HG03139 (cell line): Measurements from ENCODE around the gene WDR36.
"Not testable (repeated sequence)": the region's sequence is repeated elsewhere in the genome, so short reads cannot be mapped to it uniquely, and the experiment has no call there.

Source experiments
- ATAC-seq: cut with Tn5 transposase; IDR thresholded peaks from one replicate; pipeline ENCODE4 v1.9.1; 2021; ENCODE audit not compliant: unreplicated experiment

WDR36 gene

GRCh38 chr5:111134864-111135263 lies 42.7 kb downstream of the WDR36 start:
- ATAC-seq = no peak

DNA sequence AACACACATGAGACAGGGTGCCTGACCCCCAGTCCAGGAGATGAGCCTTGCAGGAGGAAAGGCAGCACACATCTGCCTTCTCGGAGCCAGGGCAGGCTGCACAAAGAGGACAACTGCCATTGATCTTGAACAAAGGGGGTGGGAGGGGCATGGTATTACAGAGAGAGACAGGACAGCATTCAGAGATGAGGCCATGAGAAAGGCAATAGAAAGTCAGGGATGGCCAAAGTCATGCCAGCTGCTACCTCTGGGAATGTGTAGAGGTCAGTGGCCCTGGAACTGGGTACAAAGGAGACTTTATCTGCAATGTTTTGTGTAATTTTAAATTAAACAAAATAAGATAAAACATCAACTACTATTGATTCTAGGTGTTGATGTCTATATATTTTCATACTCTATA lies 43.2 kb downstream of the WDR36 start:
- ATAC-seq = no peak

- ATAC-seq = no peak
These were observed 43.8 kb downstream of the WDR36 start for GRCh38 chr5:111135946-111136345.

DNA sequence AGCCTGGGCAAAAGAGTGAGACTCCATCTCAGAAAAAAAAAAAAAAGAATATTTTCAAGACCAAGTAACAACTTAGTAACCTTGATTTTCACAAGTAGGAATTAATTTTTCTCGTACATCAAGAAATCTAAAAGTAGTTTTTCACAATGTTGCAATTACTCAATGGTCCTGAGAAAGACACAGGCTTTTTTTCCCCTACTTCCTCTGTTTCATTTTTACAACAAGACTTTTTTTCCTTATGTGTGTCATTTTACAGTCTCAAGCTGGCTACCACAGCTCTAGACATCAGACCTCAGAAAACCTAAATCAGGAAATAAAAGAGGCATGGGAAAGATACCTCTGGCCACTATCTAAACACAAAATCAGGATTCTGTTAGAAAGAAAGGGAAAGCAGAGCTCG lies 45.9 kb downstream of the WDR36 start:
- no peak for ATAC-seq

GRCh38 chr5:111141471-111141870 lies 49.3 kb downstream of the WDR36 start:
- ATAC-seq = not testable (repeated sequence)

DNA sequence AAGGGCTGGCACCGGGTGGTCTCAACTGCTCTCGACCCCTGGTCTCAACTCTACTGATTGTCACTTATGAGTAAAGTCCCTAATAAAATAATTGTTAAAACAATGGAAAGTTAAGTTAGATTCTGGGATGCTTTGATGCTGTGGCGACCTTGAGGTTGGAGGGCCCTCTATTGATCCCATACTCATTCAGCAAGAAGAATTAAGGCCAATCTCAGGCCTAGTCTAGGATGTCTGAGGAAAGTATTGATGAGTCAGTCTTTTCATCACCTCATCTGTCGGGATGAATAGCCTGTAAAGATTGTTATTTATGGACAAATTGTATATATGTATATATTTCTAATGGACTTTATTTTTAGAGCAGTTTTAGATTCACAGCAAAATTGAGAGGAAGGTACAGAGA lies 50.8 kb downstream of the WDR36 start:
- no peak for ATAC-seq

GRCh38 chr5:111143910-111144309 lies 51.8 kb downstream of the WDR36 start:
- ATAC-seq = no peak

GRCh38 chr5:111144352-111144930 lies 52.3 kb downstream of the WDR36 start:
- ATAC-seq = peak; percentile 92

- no peak for ATAC-seq
These were observed 53.9 kb downstream of the WDR36 start for GRCh38 chr5:111146053-111146452.

- ATAC-seq = no peak
These were observed 55.4 kb downstream of the WDR36 start for GRCh38 chr5:111147502-111147901.

DNA sequence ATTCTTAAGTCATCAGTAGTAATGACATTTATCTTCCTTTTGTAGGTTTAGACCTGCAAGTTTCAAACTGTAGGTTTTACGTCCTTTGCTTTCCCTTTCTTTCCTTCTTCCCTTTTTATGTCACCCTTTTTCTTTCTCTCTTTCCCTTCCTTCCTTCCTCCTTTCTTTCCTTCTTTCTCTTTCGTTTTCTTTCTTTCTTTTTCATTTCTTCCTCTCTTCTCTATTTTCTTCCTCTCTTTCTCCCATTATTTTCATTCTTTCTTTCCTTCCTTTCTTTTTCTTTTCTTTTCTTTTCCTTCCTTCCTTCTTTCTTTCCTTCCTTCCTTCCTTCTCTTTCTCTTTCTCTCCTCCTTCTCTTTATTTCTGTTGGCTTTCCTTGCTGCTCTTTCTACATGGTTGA lies 59.9 kb downstream of the WDR36 start:
- no peak for ATAC-seq

DNA sequence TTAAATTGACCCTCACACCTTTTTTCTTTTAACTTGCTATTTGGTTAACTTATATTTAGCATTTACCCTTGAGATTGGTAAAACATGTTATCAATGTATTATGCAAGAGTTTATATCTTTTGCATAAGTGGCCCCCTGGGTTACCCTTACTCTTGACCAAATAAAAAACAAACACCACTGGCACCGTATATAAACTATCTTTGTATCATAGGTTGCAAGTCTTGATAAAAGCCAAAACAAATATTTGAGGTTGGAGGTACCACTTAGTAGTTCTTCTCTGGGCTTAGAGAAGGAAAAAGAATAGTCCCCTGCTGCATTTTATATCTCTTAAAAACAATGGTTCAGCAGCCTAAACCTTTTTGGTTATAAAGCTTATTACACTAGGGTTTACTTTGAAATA lies 61.3 kb downstream of the WDR36 start:
- ATAC-seq = no peak

DNA sequence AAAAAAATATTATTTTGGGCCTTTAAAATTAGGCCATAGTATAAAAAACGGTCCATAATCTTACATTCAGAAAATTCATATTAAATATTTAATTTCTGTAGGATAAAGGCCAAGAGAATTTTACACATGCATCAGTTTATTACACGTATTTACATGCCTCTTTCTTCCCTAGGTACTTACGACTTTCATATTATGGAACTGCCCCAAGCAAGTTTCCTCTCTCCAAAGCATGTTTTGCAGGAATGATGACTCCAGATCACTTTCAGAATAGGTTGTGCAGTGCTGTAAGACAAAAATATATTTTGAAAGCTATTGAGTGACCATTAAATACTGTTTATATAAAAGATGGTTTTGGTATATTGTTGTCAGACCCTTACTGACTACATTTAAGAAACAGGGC lies 61.8 kb downstream of the WDR36 start:
- ATAC-seq = no peak

- ATAC-seq = no peak
These were observed 66.1 kb downstream of the WDR36 start for GRCh38 chr5:111158105-111158744.

DNA sequence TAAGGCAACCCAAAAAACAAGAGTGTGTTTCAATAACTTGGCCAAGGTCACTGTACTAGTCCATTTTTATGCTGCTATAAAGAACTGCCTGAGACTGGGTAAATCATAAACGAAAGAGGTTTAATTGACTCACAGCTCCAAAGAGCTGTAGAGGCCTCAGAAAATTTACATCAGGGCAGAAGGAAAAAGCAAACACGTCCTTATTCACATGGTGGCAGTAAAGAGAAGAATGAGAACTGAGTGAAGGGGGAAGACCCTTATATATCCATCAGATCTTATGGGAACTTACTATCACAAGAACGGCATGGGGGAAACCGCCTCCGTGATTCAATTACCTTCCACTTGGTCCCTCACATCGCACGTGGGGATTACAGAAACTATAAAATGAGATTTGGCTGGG lies 67.7 kb downstream of the WDR36 start:
- ATAC-seq = no peak

- ATAC-seq = no peak
These were observed 70.9 kb downstream of the WDR36 start for GRCh38 chr5:111163000-111163399.

- ATAC-seq = no peak
These were observed 72.9 kb downstream of the WDR36 start for GRCh38 chr5:111165058-111165457.

DNA sequence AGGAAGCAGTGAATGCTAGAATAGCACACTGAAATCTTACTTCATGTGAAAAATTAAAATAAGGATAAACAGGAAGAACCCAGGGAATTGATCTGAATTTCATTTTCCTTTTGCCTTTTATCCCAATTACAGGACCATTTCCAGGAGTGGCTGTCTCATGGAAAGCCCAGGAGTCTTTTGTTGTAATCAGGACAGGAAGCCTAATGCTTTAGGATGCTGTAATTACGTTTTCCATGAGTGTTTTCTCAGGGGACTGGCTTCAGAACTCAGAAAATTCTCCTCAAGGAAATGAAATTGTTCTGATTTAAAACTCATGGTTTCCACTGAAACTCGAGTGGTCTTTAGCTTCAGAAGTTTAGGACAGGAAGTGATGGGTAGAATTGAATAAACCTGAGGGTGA lies 75.4 kb downstream of the WDR36 start:
- no peak for ATAC-seq

DNA sequence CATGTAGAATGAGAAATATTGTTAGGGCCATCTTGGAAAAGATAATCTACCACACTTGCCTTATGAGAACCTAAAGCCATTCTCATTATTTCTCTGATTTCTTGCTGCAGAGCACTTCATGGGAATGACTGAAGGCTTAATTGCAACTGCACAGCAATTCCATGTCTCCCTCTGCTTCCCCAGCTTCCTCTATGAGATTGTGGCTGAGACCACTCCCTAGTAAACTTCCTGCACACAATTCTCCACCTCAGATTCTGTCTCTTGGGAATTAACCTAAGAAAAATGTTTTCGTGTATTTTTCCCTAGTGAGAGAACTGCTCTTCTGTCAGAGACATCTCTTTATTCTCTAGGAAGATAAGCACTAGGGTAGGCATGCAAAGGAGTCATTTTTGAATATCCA lies 76.5 kb downstream of the WDR36 start:
- no peak for ATAC-seq

DNA sequence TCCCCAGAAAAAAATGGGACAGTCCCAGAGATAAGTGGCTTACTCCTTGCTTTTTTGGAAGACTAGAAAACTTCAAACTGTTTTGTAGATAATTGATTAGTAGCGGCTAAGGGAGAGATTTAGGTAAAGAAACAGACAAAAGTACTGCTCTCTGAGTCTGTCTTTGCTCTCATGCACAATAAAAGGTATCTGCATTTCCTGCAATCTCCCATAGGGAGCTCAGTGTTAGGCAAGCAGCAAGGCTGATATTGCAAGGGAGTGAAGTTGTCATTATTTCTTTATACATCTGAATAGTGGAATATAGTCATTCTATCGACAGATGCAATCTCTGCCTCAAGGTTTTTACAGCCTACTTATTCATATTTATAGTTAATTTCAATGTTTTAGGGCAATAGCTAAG lies 77.1 kb downstream of the WDR36 start:
- no peak for ATAC-seq

DNA sequence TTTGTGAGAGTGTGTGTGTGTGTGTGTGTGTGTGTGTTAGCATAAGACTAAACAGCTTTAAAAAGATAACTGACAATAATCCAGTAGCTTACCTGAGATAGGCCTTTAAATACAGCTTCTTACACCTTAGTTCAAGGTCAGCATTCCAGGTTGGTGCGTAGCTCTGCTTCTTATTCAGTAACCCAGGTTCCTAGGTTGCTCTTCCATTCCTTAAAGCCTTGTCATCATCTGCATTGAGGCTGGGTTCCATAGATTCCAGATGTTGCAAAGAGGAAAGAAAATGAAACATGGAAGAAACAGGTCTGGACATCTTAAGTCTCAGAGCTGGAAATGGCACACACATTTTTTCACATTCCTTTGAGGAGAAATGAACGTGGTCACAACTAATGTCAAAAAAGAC lies 78.1 kb downstream of the WDR36 start:
- no peak for ATAC-seq

- no peak for ATAC-seq
These were observed 80.4 kb downstream of the WDR36 start for GRCh38 chr5:111172504-111172903.

DNA sequence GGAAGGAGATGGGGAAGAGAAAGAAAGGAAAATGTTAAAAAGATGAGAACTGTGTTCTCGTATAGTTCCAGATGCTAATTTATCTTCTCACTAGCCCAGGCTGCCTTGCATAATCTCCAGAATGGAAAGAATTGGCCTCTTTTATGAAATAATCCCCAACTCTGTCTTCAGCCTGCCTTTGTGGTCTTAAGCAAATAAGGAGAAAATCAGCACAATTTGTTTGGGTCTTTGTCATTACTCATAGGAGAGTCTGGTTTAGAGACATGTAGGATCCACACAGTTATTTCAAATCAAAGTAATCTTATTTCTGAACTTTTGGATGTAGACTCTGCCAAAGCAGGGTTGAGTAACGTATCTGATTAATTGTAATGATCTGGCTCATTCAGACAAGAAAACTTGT lies 81.3 kb downstream of the WDR36 start:
- no peak for ATAC-seq
